NCI-H2171 treated with DMSO at 0.1 percent for 48 hours (cell line): ENCODE results near the gene TNFRSF1A.
A peak's percentile ranks its signal among the peaks of the same experiment; 100 is the strongest.
"Not testable (repeated sequence)": the region's sequence is repeated elsewhere in the genome, so short reads cannot be mapped to it uniquely, and the experiment has no call there.

Source experiments
- DNase-seq: peaks from one replicate; lab custom pipeline; 2025; lab: John Stamatoyannopoulos, UW

Gene TNFRSF1A

DNA sequence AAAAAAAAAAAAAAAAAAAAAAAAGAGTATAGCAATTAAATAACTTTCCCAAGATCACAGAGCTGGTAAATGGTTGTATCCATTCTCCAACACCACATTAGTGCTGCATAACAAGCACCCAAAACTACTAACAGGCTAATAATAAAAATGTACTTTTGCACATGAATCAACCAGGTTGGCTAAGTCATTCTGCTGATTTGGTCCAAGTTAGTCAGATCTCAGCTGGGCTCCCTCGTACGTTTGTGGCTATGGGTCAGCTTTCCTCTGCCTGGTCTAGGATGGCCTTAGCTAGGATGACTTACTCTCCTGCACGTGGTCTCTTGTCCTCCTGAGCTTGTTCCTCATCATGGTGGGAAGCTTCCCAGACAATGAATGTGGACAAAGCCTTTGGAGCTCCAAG lies 39.3 kb downstream of the TNFRSF1A start:
- DNase-seq: no peak

DNA sequence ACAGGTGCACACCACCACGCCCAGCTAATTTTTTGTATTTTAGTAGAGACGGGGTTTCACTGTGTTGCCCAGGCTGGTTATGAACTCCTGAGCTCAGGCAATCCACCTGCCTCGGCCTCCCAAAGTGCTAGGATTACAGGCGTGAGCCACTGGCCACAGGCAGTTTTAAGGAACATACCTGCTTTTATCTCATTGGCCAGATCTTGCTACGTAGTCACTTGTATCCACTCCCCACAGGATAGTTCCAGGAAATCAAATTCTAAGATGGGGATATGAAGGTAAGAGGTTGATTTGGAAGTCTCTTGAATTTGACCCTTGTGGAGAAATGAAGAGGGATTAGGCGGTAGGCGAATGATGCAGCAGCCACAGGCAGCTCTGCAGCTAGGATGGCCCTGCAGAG lies 40.2 kb downstream of the TNFRSF1A start:
- no peak for DNase-seq

DNA sequence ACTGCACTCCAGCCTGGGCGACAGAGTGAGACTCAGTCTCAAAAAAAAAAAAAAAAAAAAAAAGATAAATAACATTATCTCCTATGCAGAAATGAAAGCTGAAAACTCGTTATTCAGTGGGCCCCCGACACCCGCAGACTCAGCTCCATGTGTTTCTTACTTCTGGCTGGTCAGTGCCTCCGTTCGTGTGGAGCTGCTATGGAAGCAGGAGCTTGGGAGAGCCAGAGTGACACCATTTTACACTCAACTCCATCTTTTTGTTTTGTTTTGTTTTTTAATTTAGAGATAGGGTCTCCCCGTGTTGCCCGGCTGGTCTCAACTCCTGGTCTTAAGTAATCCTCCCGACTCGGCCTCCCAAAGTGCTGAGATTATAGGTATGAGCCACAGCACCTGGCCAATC lies 44.7 kb downstream of the TNFRSF1A start:
- DNase-seq: no peak

- no peak for DNase-seq
Observed at GRCh38 chr12:6295094-6295811, 46.6 kb downstream of the TNFRSF1A start.

- no peak for DNase-seq
Observed at GRCh38 chr12:6294156-6295093, 47.5 kb downstream of the TNFRSF1A start.

DNA sequence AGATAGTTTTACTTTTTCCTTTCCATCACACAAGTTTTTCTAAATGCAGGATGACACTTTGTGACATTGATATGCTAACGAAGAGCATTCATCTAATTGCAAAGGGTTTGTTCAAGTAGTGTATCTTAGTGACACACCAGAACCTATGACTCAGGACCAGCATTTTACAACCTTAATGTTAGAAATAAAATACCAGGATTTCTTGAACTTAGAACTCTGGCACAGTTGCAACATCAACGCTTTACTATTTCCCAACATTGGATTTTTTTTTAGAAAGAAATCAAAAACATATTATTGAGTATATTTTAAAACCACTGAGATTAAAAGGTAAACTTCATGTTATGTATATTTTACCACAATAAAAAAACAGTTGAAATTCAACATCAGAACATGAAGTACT lies 49.3 kb downstream of the TNFRSF1A start:
- no peak for DNase-seq

GRCh38 chr12:6289906-6290305 lies 52.0 kb downstream of the TNFRSF1A start:
- DNase-seq: not testable (repeated sequence)

DNA sequence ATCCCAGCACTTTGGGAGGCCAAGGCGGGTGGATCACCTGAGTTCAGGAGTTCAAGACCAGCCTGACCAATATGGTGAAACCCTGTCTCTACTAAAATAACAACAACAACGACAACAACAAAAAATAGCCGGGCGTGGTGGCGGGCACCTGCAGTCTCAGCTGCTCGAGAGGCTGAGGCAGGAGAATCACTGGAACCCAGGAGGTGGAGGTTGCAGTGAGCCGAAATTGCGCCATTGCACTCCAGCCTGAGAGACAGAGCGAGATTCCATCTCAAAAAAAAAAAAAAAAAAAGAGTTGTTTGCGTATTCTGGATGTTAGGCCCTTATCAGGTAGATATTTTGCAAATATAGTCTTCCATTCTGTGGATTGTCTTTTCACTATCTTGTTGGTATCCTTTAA lies 52.8 kb downstream of the TNFRSF1A start:
- not testable (repeated sequence) for DNase-seq

DNA sequence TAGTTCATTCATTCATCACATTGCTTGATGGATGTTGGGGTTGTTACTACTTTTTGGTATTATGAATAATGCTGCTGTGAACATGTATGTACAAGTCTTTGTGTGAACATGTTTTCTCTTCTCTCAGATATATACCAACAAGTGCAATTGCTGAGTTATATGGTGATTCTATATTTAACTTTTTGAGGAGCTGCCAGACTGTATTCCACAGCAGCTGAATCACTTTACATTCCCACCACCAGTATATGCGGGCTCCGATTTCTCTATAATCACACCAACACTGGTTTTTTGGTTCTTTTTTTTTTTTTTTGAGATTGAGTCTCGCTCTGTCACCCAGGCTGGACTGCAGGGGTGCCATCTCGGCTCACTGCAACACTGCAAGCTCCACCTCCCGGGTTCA lies 53.6 kb downstream of the TNFRSF1A start:
- DNase-seq: no peak

- no peak for DNase-seq
Observed at GRCh38 chr12:6285532-6286306, 56.2 kb downstream of the TNFRSF1A start.

GRCh38 chr12:6285063-6285477 lies 56.8 kb downstream of the TNFRSF1A start:
- DNase-seq: peak; percentile 97

DNA sequence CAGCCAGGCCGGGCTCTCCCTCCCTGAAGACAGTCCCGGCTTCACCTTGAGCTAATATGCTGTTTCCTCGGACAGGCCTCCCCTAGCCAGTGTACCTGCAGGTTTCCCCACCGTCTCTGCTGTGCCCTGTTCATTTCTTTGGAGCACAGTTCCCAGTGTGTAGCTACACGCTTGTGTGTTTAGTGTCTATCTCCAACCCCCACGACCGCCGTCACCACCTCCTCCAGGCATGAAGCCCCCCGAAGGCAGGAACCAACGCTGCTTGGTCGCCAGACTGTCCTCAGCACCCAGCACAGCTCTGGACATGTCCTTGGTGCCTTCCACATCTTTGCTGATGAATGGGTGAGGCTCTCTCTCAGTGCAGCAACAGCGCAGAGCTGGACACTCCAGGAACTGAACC lies 57.6 kb downstream of the TNFRSF1A start:
- no peak for DNase-seq

DNA sequence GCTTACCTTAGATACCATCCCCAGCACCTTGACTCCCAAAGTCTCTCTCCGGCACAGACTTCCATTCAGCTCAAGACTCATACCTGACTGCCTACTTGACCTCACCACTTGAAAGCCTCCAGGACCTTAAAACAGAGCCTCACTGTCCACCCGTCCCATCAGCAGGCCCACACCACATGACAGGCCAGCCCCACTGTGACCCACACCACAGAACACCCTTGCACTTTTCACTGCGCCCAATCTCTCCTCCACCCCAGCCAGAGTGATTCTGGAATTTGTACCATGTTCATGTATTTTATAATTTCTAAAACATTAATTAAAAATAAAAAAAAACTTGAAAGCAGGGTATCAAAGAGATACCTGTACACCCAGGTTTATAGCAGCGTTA lies 59.4 kb downstream of the TNFRSF1A start:
- no peak for DNase-seq

DNA sequence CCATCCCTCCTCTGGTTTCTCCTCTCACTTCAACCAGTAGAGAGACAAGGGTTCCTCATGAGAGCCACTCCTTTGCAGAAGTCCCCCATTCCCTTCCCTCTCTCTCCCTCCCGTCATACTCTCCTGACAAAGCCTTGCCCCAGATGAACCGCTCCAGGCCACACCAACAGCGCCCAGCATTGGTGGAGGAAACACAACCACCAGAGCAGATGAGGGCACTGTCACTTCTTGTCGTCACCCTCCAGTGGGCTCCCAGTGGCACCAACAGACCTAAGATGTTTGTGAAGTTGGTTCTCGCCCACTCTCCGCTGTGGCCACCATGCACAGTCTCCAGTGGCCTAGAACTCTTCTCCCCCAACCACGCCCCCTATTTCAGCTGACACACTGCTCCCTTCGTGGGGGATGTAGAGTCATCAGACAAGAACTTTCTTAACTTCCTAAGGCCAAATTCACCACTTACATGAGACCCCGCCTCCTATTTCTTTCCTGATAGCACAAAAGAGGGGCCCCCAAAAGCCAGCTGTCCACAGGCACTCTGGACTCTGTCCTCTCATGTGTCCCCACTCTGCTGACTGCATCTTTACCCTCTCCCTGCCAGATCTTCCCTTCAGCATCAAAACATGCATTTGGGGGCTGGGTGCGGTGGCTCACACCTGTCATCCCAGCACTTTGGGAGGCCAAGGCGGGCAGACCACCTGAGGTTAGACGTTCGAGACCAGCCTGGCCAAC lies 60.6 kb downstream of the TNFRSF1A start:
- no peak for DNase-seq

GRCh38 chr12:6280672-6281071 lies 61.2 kb downstream of the TNFRSF1A start:
- DNase-seq: no peak

DNA sequence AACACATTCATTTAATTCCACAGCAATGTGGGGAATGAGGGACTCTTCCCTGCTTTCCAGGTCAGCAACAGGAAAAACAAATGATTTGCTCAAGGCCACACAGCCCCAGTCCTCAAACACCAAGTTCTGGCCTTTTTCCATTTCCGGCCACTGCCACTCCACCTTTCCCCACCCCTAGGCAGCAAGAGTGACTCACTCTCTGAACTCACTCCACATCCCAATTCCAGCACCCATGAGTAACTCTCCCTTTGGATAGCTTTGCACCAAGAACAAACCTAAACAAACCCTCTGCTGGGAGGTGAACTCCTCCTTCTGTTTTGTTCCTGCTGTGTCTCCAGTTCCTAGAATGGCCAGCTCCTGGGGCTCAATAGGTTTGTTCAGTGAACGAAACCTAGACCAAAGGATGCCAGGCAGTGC lies 61.8 kb downstream of the TNFRSF1A start:
- no peak for DNase-seq

- no peak for DNase-seq
Observed at GRCh38 chr12:6279631-6280030, 62.2 kb downstream of the TNFRSF1A start.

DNA sequence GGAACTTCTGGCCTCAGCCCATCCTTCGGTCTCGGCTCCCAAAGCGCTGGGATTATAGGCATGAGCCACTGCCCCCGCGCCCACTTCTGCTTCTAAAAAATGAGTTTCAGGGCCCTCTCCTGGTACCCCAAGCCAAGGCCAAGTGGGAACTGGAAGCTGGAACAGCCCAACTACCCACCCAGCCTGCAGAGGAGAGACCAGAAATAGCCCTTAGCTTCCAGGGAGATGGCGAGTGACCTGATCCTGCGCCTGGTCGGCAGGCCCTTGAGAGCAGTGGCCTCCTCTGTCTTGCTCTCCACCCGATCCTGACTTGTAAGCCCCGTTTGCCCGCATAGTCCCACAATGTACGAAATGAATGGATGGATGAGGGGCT lies 62.6 kb downstream of the TNFRSF1A start:
- DNase-seq: no peak
